NCI-H2029 (cell line): Measurements from ENCODE around the gene SH3BP5L.

Experiments
- DNase-seq: peaks from one replicate; lab custom pipeline; 2025; lab: John Stamatoyannopoulos, UW

Gene SH3BP5L

GRCh38 chr1:248825909-248826760, at the start of gene SH3BP5L:
Gene SH3BP5L, minus strand, starts transcription at chr1:248825915. Its CDS starts 980 bp downstream, at chr1:248824935.
- peak; percentile 86 for DNase-seq

DNA sequence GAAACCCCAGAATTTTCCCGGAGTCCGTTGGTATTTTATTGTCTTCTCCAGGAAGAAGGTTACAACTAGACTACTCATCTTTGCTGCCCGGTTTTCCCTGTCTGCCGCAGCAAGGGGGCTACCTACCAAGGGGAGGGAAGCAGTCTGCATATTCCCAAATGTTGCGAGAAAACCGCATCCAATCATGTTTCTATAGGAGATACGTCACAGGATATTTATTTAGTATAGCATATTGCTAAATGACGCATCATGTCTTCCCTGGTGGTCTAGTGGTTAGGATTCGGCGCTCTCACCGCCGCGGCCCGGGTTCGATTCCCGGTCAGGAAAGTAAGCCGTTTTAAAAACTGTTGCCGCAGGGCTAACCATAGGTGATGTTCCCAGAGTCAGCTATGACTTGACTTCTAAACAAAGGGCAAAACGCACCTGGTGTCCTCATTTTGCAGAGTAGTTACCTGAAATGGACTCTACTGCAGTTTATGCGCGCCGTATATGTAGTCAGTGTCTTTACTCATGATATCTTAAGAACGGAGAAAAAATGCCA, 48.3 kb upstream of the SH3BP5L start:
- DNase-seq, result peak; percentile 80

- DNase-seq, result peak; percentile 87
These were observed 47.8 kb upstream of the SH3BP5L start for GRCh38 chr1:248873409-248873992.

- DNase-seq, result peak; percentile 43
These were observed 47.2 kb upstream of the SH3BP5L start for GRCh38 chr1:248872752-248873408.

- no peak for DNase-seq
These were observed 46.2 kb upstream of the SH3BP5L start for GRCh38 chr1:248871837-248872401.

GRCh38 chr1:248862998-248863881, 37.5 kb upstream of the SH3BP5L start:
- DNase-seq, result peak; percentile 70

- DNase-seq, result no peak
These were observed 36.9 kb upstream of the SH3BP5L start for GRCh38 chr1:248862695-248862997.

DNA sequence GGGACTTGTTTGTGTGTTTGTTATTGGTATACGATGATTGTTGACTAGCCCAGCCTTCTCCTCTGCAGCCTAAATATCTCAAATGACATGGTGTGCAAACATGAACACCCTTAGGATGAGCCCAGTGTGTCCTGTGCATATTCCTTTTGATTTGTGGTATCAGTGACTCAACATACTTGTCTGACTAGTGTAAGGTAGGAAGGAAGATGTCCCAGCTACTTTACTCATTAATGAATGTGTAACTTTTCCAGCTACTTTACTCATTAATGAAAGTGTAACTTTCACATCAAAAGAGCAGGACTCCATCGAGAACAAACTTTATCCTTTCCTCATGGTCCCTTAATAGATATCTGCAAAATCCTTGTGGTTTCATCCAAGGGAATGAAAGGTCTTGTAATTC, 35.9 kb upstream of the SH3BP5L start:
- no peak for DNase-seq

GRCh38 chr1:248860007-248860406, 34.3 kb upstream of the SH3BP5L start:
- DNase-seq, result no peak

- DNase-seq, result peak; percentile 91
These were observed 33.5 kb upstream of the SH3BP5L start, which contains the start of gene ZNF692 for GRCh38 chr1:248858891-248859889. Gene ZNF692, minus strand, starts transcription at chr1:248859085. Its CDS starts 776 bp downstream, at chr1:248858309.

- peak; percentile 69 for DNase-seq
These were observed 32.6 kb upstream of the SH3BP5L start for GRCh38 chr1:248858096-248858890.

- DNase-seq, result no peak
These were observed 32.0 kb upstream of the SH3BP5L start for GRCh38 chr1:248857749-248858095.

DNA sequence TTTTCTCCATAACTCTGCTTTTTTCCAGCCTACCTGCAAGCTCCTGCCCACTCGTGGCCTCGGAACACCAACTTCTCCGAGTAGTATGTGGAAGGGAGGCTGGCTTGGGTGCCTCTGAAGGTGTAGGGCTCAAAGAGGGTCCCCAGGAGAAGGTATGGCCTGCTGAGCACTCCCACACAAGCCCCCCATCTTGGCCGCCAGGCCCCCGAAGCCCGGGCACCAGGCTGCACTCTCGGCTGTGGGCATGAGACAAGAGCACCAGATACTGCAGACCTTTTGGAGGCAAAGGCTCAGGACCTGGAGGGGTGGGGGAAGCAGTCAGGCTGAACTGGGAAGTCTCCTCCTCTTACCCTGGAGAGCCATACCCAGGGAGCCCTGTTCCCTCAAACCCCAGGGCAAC, 31.5 kb upstream of the SH3BP5L start:
- DNase-seq, result no peak

DNA sequence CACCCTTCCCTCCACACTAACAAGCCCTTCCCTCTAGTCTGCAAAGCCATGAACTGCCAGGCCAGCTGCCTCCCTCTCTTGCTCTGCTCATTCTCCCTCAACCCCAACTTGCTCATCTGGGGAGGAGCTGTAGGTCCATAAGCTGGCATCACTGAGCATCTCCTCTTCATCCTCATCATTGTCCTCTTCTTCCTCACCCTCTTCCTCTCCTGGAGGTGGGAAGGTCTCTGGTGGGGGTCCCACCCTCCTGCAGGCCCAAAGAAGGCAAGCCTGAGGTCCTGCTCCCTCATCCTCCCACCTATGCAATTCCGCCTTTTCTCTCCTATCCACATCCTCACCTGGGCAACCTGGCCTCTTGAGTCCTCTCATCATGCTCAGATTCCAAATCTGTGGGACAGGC, 30.5 kb upstream of the SH3BP5L start:
- no peak for DNase-seq

GRCh38 chr1:248855580-248855979, 29.9 kb upstream of the SH3BP5L start:
- DNase-seq, result no peak

GRCh38 chr1:248853663-248854375, 28.1 kb upstream of the SH3BP5L start:
- no peak for DNase-seq

DNA sequence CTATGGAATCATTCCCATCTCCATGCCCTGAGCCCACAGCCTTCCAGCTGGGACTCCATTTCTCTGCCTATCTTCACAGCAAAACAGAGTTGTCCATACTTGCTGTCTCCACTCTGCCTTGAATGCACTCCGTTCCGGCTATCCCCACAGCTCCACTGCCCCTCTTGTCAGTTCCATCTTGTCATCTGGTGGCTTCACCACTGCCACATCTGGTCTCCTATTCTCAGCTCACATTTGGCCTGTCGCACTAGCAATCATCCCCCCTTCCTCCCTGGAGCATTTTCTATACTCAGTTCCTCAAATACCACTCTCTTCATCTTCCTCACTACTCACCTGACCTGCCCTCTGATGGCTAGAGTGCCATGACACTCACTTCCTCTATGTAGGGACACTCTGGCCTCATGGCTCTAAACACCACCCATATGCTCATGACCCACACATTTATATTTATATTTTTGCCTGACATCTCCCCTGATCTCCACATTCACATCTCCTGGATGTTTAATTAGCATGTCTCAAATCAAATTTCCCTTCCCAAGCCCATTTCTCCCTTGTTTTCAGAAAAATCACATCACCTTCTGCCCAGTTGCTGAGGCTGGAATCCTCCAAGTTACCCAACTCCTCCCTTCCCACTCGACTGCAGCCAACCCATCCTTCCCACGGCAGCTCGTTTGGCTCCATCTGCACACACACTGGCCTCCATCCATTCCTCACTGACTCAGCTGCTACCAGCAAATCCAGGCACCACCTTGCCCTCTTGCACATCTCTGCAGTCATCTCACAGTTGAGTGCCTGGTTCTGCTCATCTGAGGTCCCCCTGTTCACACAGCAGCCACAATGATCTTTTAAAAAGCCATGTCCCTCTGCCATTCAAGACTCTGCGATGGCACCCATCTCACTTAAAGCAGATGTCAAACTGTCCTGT, 27.0 kb upstream of the SH3BP5L start:
- DNase-seq, result no peak

GRCh38 chr1:248851390-248851789, 25.7 kb upstream of the SH3BP5L start:
- no peak for DNase-seq
